Measurements from ENCODE around the gene CTSZ. TPM values are rescaled to one million over a fixed set of nuclear protein-coding genes. Genes with fewer than 3 reads are reported as not detected.

The CTSZ gene
- total RNA-seq, 1 experiment from 2014 or later = 26.3 TPM

GRCh38 chr20:58981628-58982364, 25.3 kb downstream of the CTSZ start:
- H3K27ac Mint-ChIP-seq = no peak overlapping the region; the same call in 1 of the 2 replicates
- POLR2A ChIA-PET = interaction anchor here (0.7 kb wide), 1 partner anchor 250 kb away, joined by 5 read pairs; no protein-coding TSS in a partner anchor
- DNase-seq (ENCODE audit: low spot score) = no peak
- H3K4me3 Mint-ChIP-seq = peak overlapping the region; percentile 80
- peak; percentile 12 for ATAC-seq
- TF ChIP-seq, protein P1, sequence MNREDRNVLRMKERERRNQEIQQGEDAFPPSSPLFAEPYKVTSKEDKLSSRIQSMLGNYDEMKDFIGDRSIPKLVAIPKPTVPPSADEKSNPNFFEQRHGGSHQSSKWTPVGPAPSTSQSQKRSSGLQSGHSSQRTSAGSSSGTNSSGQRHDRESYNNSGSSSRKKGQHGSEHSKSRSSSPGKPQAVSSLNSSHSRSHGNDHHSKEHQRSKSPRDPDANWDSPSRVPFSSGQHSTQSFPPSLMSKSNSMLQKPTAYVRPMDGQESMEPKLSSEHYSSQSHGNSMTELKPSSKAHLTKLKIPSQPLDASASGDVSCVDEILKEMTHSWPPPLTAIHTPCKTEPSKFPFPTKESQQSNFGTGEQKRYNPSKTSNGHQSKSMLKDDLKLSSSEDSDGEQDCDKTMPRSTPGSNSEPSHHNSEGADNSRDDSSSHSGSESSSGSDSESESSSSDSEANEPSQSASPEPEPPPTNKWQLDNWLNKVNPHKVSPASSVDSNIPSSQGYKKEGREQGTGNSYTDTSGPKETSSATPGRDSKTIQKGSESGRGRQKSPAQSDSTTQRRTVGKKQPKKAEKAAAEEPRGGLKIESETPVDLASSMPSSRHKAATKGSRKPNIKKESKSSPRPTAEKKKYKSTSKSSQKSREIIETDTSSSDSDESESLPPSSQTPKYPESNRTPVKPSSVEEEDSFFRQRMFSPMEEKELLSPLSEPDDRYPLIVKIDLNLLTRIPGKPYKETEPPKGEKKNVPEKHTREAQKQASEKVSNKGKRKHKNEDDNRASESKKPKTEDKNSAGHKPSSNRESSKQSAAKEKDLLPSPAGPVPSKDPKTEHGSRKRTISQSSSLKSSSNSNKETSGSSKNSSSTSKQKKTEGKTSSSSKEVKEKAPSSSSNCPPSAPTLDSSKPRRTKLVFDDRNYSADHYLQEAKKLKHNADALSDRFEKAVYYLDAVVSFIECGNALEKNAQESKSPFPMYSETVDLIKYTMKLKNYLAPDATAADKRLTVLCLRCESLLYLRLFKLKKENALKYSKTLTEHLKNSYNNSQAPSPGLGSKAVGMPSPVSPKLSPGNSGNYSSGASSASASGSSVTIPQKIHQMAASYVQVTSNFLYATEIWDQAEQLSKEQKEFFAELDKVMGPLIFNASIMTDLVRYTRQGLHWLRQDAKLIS (CRISPR knock-in tag; IDR thresholded peaks at IDR 0.05; ENCODE audit: borderline replicate concordance) = no peak
- TF ChIP-seq RELA (CRISPR knock-in tag; IDR thresholded peaks at IDR 0.05; ENCODE audit: borderline replicate concordance) = no peak
- no peak for TF ChIP-seq IRF2 (CRISPR knock-in tag; IDR thresholded peaks at IDR 0.05; ENCODE audit: borderline replicate concordance, low read depth)
- TF ChIP-seq GRHL2 (CRISPR knock-in tag; IDR thresholded peaks at IDR 0.05; ENCODE audit: insufficient replicate concordance, severe bottlenecking) = no peak
- no peak for TF ChIP-seq PREB (CRISPR knock-in tag; IDR thresholded peaks at IDR 0.05; ENCODE audit: borderline replicate concordance)
- no peak for TF ChIP-seq MXD4 (CRISPR knock-in tag; IDR thresholded peaks at IDR 0.05; ENCODE audit: borderline replicate concordance)
- no peak for TF ChIP-seq RORB (CRISPR knock-in tag; IDR thresholded peaks at IDR 0.05)
- TF ChIP-seq ZNF263 (CRISPR knock-in tag; IDR thresholded peaks at IDR 0.05; ENCODE audit: low read depth) = no peak
- TF ChIP-seq, protein P2, sequence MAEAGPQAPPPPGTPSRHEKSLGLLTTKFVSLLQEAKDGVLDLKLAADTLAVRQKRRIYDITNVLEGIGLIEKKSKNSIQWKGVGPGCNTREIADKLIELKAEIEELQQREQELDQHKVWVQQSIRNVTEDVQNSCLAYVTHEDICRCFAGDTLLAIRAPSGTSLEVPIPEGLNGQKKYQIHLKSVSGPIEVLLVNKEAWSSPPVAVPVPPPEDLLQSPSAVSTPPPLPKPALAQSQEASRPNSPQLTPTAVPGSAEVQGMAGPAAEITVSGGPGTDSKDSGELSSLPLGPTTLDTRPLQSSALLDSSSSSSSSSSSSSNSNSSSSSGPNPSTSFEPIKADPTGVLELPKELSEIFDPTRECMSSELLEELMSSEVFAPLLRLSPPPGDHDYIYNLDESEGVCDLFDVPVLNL (CRISPR knock-in tag; IDR thresholded peaks at IDR 0.05; ENCODE audit: borderline replicate concordance, low read depth) = no peak
- TF ChIP-seq FOXP1 (CRISPR knock-in tag; IDR thresholded peaks at IDR 0.05; ENCODE audit: borderline replicate concordance) = no peak
- TF ChIP-seq ZBTB43 (CRISPR knock-in tag; IDR thresholded peaks at IDR 0.05) = no peak
- H3K27me3 Mint-ChIP-seq (ENCODE audit: low read depth) = peaks cover under 1% of the 10 kb centered on the region; the same call in 1 of the 2 replicates
- CTCF ChIA-PET = interaction anchor here (1.3 kb wide), 1 partner anchor 112 kb away, joined by 7 read pairs; no protein-coding TSS in a partner anchor
- peaks cover 35% of the 10 kb centered on the region for H3K4me1 Mint-ChIP-seq
- no peaks in the 10 kb centered on the region for H3K9me3 Mint-ChIP-seq
- H3K36me3 Mint-ChIP-seq = peaks cover 12% of the 10 kb centered on the region

DNA sequence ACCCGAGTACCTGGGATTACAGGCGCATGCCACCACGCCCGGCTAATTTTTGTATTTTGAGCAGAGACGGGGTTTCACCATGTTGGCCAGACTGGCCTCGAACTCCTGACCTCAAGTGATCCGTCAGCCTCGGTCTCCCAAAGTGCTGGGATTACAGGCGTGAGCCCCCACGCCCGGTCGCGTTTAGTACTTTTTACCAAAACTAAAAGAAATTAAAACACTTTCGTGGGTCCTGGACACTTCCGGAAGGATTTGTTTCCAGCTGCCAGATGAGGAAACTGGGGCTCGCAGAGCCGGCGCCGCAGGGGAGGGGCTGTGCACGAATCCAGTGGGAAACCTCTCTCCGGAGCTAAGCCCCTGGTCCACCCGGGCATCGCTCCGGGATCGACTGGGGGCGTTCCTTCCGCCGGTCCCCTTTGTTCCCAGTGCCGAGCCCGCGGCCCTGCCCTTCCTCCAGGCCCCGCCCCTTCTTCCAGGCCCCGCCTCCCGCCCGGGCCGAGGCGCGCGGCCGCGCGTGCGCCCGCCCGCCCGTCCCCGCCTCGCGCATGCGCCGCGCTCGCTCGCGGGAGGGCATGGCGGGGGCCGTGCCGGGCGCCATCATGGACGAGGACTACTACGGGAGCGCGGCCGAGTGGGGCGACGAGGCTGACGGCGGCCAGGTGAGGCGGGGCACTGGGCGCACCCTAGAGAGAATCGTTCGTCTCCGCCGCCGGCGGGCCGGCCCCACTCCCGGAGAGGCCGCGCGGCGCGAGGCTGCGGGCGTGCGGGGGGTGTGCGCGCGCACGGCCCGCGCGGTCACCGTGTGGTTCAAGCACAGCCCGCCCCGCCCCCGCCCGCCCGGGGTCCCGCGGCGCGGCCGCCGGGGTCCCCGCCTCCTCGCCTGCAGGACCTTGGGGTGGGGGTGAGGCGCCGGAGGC, 26.1 kb downstream of the CTSZ start, which contains the start of gene NELFCD:
TSS of gene NELFCD (plus strand) at position 546 of the 917 bp plus-strand sequence. CDS start at position 600, 54 bp downstream.
- ChIA-PET POLR2A (interaction anchor here (1.1 kb wide), 1 partner anchor 91 kb away, joined by 3 read pairs; no protein-coding TSS in a partner anchor), CTCF (interaction anchor here (1.3 kb wide), 1 partner anchor 111 kb away, joined by 7 read pairs; no protein-coding TSS in a partner anchor)
- H3K27me3 Mint-ChIP-seq (ENCODE audit: low read depth) = peaks cover 3% of the 10 kb centered on the region; the same call in 1 of the 2 replicates
- H3K9me3 Mint-ChIP-seq = 0 out of 2 replicates have a peak, but pooled peaks cover 4% of the 10 kb centered on the region
- peaks cover 35% of the 10 kb centered on the region for H3K4me1 Mint-ChIP-seq
- H3K36me3 Mint-ChIP-seq = peaks cover 8% of the 10 kb centered on the region
- ATAC-seq (peak; percentile 95), DNase-seq (ENCODE audit: low spot score) (peak; percentile 91)
- TF ChIP-seq FOXP4 (CRISPR knock-in tag; IDR thresholded peaks at IDR 0.05) = peak; percentile 29; the same call in 1 of the 2 replicates
- peak; percentile 94 for TF ChIP-seq GTF2I (CRISPR knock-in tag; conservative IDR thresholded peaks at IDR 0.05)
- no peak for TF ChIP-seq EMX1 (CRISPR knock-in tag; IDR thresholded peaks at IDR 0.05)
- no peak for TF ChIP-seq ZNF423 (CRISPR knock-in tag; IDR thresholded peaks at IDR 0.05)
- TF ChIP-seq, protein P2 (CRISPR knock-in tag; IDR thresholded peaks at IDR 0.05; ENCODE audit: borderline replicate concordance, low read depth) = no peak
- TF ChIP-seq ZNF416 (CRISPR knock-in tag; IDR thresholded peaks at IDR 0.05) = peak; percentile 50; the same call in 1 of the 2 replicates
- TF ChIP-seq SP1 (CRISPR knock-in tag; conservative IDR thresholded peaks at IDR 0.05) = peak; percentile 62
- TF ChIP-seq NFATC4 (CRISPR knock-in tag; IDR thresholded peaks at IDR 0.05) = peak; percentile 20; the same call in 1 of the 2 replicates
- peak within 1 kb of the TSS; percentile 80 for H3K4me3 Mint-ChIP-seq
- no peak within 1 kb of the TSS for H3K27ac Mint-ChIP-seq
